K562 (cell line): ENCODE results near the gene CYP2R1. TPM values are rescaled to one million over a fixed set of nuclear protein-coding genes. Genes with fewer than 3 reads are reported as not detected.

Source experiments
- CC2D1A ChIP-seq: fragments of 450-650 bp; IDR thresholded peaks from 2 replicates; pipeline ENCODE4 v1.6.1; 2017; ENCODE audit warnings: mild to moderate bottlenecking
- CCNT2 ChIP-seq: IDR thresholded peaks from 2 replicates; pipeline ENCODE4 v1.6.1; 2011; ENCODE audit warnings: borderline replicate concordance, low read depth, mild to moderate bottlenecking, moderate library complexity, mixed read lengths, low read length; ENCODE audit not compliant: insufficient read length; ENCODE audit errors: extremely low read depth
- DIDO1 ChIP-seq: fragments of 450-650 bp; IDR thresholded peaks from 2 replicates; pipeline ENCODE4 v1.6.1; 2016; ENCODE audit warnings: low read depth, missing biosample characterization, missing genetic modification characterization
- FOXA3 ChIP-seq, 2 experiments: fragments of 450-650 bp in 1 of 2; sonication (generic) in 1 of 2; formaldehyde crosslinking; IDR thresholded peaks in 1 of 2; conservative IDR thresholded peaks in 1 of 2; 2 replicates each; pipeline versions ENCODE4 v1.4.0 to v1.8.0; 2020 to 2022; ENCODE audit warnings: mild to moderate bottlenecking in 2 of 2, missing genetic modification reagents in 1 of 2
- HMBOX1 ChIP-seq: sonication (generic); IDR thresholded peaks from 2 replicates; pipeline ENCODE4 v1.6.1; 2016
- KAT8 ChIP-seq: fragments of 450-650 bp; IDR thresholded peaks from 2 replicates; pipeline ENCODE4 v1.6.1; 2016; ENCODE audit warnings: low read depth, mild to moderate bottlenecking
- KDM5B ChIP-seq: fragments of 200-600 bp; sonication (generic); IDR thresholded peaks from 2 replicates; pipeline ENCODE4 v1.6.1; 2012; ENCODE audit warnings: low read depth, mild to moderate bottlenecking, moderate library complexity, low read length, control low read depth, inconsistent platforms; ENCODE audit not compliant: insufficient replicate concordance
- KLF10 ChIP-seq: fragments of 250-450 bp; sonication (Bioruptor Pico); IDR thresholded peaks from 2 replicates; pipeline ENCODE4 v1.6.1; 2021; ENCODE audit warnings: matching md5 sums
- POLR2G ChIP-seq: fragments of 200-400 bp; formaldehyde crosslinking; IDR thresholded peaks from 2 replicates; pipeline ENCODE4 v1.6.1; 2017; ENCODE audit warnings: low read depth, mild to moderate bottlenecking, antibody characterized with exemption, low read length, moderate library complexity
- SIN3B ChIP-seq: fragments of 450-650 bp; IDR thresholded peaks from 2 replicates; pipeline ENCODE4 v1.6.1; 2017; ENCODE audit warnings: low read depth, mild to moderate bottlenecking, moderate library complexity
- TBP ChIP-seq: optimal IDR thresholded peaks from 2 replicates; pipeline ENCODE3; 2011; ENCODE audit warnings: low read depth, low read length, improper control_type of control experiment
- TSHZ1 ChIP-seq: fragments of 250-450 bp; sonication (Bioruptor Pico); IDR thresholded peaks from 2 replicates; pipeline ENCODE4 v1.4.0; 2020; ENCODE audit warnings: mild to moderate bottlenecking, moderate library complexity
- ZC3H11A ChIP-seq: IDR thresholded peaks from 2 replicates; pipeline ENCODE4 v1.6.1; 2012; ENCODE audit warnings: low read depth, low read length, improper control_type of control experiment
- ZNF165 ChIP-seq: fragments of 250-450 bp; sonication (Bioruptor Pico); IDR thresholded peaks from 2 replicates; pipeline ENCODE4 v1.4.0; 2020; ENCODE audit warnings: borderline replicate concordance
- ZNF507 ChIP-seq: conservative IDR thresholded peaks from 2 replicates; pipeline ENCODE4 v1.6.1; 2017; ENCODE audit warnings: missing genetic modification characterization, missing compliant biosample characterization
- ZNF695 ChIP-seq: fragments of 450-650 bp; formaldehyde crosslinking; IDR thresholded peaks from 2 replicates; pipeline ENCODE4 v1.4.0; 2020; ENCODE audit warnings: mild to moderate bottlenecking, moderate library complexity
- ZSCAN29 ChIP-seq: fragments of 450-650 bp; IDR thresholded peaks from 2 replicates; pipeline ENCODE4 v1.6.1; 2017
- polyA plus RNA-seq, 8 experiments: library from polyadenylated mRNA; depleted of rRNA in 4 of 8; stranded (reverse) in 5 of 8; unstranded in 3 of 8; fragments of >200 nt; fragmentation: Nextera tagmentation in 2 of 8; fragmentation: Illumina TruSeq in 1 of 8; extraction: Ambion mirVana in 2 of 8; extraction: Trizol in 1 of 8; gene quantifications; 2 replicates each; pipeline versions ENCODE4 v1.2.1 to v1.2.3, GENCODE V29; 2011 to 2014; ENCODE audit warnings: inconsistent platforms in 1 of 8, missing spikeins in 1 of 8
- total RNA-seq, 7 experiments: library from RNA; depleted of rRNA in 6 of 7; stranded (reverse); fragments of >200 nt in 6 of 7; fragmentation: Illumina TruSeq in 2 of 7; extraction: Trizol in 2 of 7; gene quantifications; 2 replicates each; pipeline versions ENCODE4 v1.2.1 to v1.2.3, GENCODE V29; 2011 to 2021; ENCODE audit warnings: low replicate concordance in 1 of 7
- TF ChIP-seq, protein P1 (sequence below): fragments of 250-450 bp; sonication (Bioruptor Pico); IDR thresholded peaks from 2 replicates; pipeline ENCODE4 v1.8.0; 2021; ENCODE audit warnings: moderate library complexity, mild to moderate bottlenecking, inconsistent platforms
- TF ChIP-seq, protein P2 (sequence below), 2 experiments: fragments of 450-650 bp in 1 of 2; sonication (generic) in 1 of 2; formaldehyde crosslinking; conservative IDR thresholded peaks; 2 replicates each; pipeline versions ENCODE4 v1.4.0 to v1.8.1; 2020 to 2022; ENCODE audit warnings: mild to moderate bottlenecking in 1 of 2, missing genetic modification reagents in 1 of 2
- TF ChIP-seq, protein P3 (sequence below): fragments of 200-400 bp; formaldehyde crosslinking; IDR thresholded peaks from 2 replicates; pipeline ENCODE4 v1.6.1; 2017; ENCODE audit warnings: mild to moderate bottlenecking, low read depth, low read length, moderate library complexity

CYP2R1 gene
- total and polyA plus RNA-seq, 9 of the 15 experiments (the other 6 are each of a cell fraction or from before 2014, with no cell fraction given): 19.4 to 40.5 (median 29.4) TPM

- TF ChIP-seq KDM5B: no peak
- TF ChIP-seq POLR2G: no peak
- TF ChIP-seq CC2D1A: no peak
- no peak for TF ChIP-seq ZSCAN29
- TF ChIP-seq ZC3H11A: no peak
- no peak for TF ChIP-seq DIDO1
- TF ChIP-seq SIN3B: no peak
- TF ChIP-seq KLF10 (CRISPR knock-in tag): no peak
- TF ChIP-seq ZNF165 (CRISPR knock-in tag): no peak
- TF ChIP-seq CCNT2: no peak
- TF ChIP-seq, protein P1, sequence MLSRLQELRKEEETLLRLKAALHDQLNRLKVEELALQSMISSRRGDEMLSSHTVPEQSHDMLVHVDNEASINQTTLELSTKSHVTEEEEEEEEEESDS (CRISPR knock-in tag): no peak
- TF ChIP-seq FOXA3 (CRISPR knock-in tag; conservative IDR thresholded peaks at IDR 0.05 in 1 of 2, IDR thresholded peaks at IDR 0.05 in 1 of 2): no peak
- TF ChIP-seq TSHZ1 (CRISPR knock-in tag): no peak
- no peak for TF ChIP-seq HMBOX1
- TF ChIP-seq ZNF507: no peak
- no peak for TF ChIP-seq TBP
- TF ChIP-seq, protein P2, sequence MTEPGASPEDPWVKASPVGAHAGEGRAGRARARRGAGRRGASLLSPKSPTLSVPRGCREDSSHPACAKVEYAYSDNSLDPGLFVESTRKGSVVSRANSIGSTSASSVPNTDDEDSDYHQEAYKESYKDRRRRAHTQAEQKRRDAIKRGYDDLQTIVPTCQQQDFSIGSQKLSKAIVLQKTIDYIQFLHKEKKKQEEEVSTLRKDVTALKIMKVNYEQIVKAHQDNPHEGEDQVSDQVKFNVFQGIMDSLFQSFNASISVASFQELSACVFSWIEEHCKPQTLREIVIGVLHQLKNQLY (CRISPR knock-in tag; conservative IDR thresholded peaks at IDR 0.05): no peak
- no peak for TF ChIP-seq KAT8
- TF ChIP-seq, protein P3, sequence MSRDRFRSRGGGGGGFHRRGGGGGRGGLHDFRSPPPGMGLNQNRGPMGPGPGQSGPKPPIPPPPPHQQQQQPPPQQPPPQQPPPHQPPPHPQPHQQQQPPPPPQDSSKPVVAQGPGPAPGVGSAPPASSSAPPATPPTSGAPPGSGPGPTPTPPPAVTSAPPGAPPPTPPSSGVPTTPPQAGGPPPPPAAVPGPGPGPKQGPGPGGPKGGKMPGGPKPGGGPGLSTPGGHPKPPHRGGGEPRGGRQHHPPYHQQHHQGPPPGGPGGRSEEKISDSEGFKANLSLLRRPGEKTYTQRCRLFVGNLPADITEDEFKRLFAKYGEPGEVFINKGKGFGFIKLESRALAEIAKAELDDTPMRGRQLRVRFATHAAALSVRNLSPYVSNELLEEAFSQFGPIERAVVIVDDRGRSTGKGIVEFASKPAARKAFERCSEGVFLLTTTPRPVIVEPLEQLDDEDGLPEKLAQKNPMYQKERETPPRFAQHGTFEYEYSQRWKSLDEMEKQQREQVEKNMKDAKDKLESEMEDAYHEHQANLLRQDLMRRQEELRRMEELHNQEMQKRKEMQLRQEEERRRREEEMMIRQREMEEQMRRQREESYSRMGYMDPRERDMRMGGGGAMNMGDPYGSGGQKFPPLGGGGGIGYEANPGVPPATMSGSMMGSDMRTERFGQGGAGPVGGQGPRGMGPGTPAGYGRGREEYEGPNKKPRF: no peak
- TF ChIP-seq ZNF695 (CRISPR knock-in tag): no peak
Observed at GRCh38 chr11:14894657-14895598, 2.9 kb upstream of the CYP2R1 start (continued).
